Transverse colon (tissue), 3 donors: ENCODE results near the gene CRMP1.

Source experiments
- POLR2A ChIP-seq: fragments of 450-650 bp; IDR thresholded peaks from one replicate; pipeline ENCODE4 v1.6.1; 2016; ENCODE audit warnings: antibody characterized with exemption, mild to moderate bottlenecking, moderate library complexity
- TF ChIP-seq, protein P1 (sequence below), 5 experiments: fragments of 200-600 bp in 3 of 5; fragments of 450-650 bp in 2 of 5; sonication (generic) in 3 of 5; IDR thresholded peaks; 1 replicate in 2 of 5; 2 replicates in 3 of 5; pipeline ENCODE4 v1.5.1; 2016 to 2017; ENCODE audit warnings: antibody characterized with exemption in 5 of 5, inconsistent platforms in 3 of 5, mild to moderate bottlenecking in 2 of 5, moderate library complexity in 1 of 5

DNA sequence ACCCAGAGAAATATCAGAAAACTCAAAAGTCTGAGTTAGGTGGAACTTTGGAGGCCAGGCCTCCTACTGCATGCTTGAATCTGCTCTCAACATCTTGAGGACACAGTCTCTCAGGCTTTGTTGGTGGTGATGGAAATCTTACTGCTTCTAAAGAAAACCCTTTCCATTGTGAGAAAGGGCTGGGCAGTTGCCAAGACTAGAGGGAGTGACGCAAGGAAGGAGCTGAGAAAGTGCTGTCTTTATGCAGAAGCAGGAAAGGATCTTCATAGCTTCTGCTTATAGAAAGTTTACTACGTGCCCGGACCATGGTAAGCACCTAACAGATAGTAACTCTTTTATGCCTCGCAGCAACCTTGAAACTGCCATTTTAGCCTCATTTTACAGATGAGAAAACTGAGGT is 2.4 kb upstream of the CRMP1 start:
- TF ChIP-seq, protein P1, sequence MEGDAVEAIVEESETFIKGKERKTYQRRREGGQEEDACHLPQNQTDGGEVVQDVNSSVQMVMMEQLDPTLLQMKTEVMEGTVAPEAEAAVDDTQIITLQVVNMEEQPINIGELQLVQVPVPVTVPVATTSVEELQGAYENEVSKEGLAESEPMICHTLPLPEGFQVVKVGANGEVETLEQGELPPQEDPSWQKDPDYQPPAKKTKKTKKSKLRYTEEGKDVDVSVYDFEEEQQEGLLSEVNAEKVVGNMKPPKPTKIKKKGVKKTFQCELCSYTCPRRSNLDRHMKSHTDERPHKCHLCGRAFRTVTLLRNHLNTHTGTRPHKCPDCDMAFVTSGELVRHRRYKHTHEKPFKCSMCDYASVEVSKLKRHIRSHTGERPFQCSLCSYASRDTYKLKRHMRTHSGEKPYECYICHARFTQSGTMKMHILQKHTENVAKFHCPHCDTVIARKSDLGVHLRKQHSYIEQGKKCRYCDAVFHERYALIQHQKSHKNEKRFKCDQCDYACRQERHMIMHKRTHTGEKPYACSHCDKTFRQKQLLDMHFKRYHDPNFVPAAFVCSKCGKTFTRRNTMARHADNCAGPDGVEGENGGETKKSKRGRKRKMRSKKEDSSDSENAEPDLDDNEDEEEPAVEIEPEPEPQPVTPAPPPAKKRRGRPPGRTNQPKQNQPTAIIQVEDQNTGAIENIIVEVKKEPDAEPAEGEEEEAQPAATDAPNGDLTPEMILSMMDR (IDR thresholded peaks at IDR 0.05): no peak
- TF ChIP-seq POLR2A: no peak
